NCI-H1048 (cell line): ENCODE measurements around the gene CPHXL2.

Source experiments
- DNase-seq: peaks from one replicate; lab custom pipeline; 2025; lab: John Stamatoyannopoulos, UW

The CPHXL2 gene

GRCh38 chr16:75640598-75640997, 36.2 kb downstream of the CPHXL2 start:
- DNase-seq = no peak

GRCh38 chr16:75635036-75635435, 41.8 kb downstream of the CPHXL2 start:
- DNase-seq = no peak

GRCh38 chr16:75632857-75633256, 44.0 kb downstream of the CPHXL2 start:
- no peak for DNase-seq

GRCh38 chr16:75630052-75630451, 46.8 kb downstream of the CPHXL2 start:
- no peak for DNase-seq

- DNase-seq = no peak
Measured at GRCh38 chr16:75629132-75629531, 47.7 kb downstream of the CPHXL2 start.

- DNase-seq = no peak
Measured at GRCh38 chr16:75628351-75628750, 48.5 kb downstream of the CPHXL2 start.

- no peak for DNase-seq
Measured at GRCh38 chr16:75627851-75628250, 49.0 kb downstream of the CPHXL2 start.

- DNase-seq = no peak
Measured at GRCh38 chr16:75626806-75627205, 50.0 kb downstream of the CPHXL2 start.

- no peak for DNase-seq
Measured at GRCh38 chr16:75624921-75625334, 51.9 kb downstream of the CPHXL2 start.

- DNase-seq = peak; percentile 77
Measured at GRCh38 chr16:75622761-75623605, 53.8 kb downstream of the CPHXL2 start, which contains the start of gene ADAT1. TSS of gene ADAT1 (minus strand) at chr16:75623281. CDS start at chr16:75620799, 2,482 bp downstream.

GRCh38 chr16:75621170-75621477, 55.7 kb downstream of the CPHXL2 start:
- no peak for DNase-seq

GRCh38 chr16:75620326-75621169, 56.3 kb downstream of the CPHXL2 start:
- DNase-seq = no peak

- no peak for DNase-seq
Measured at GRCh38 chr16:75618780-75619179, 58.0 kb downstream of the CPHXL2 start.

- no peak for DNase-seq
Measured at GRCh38 chr16:75617121-75617520, 59.7 kb downstream of the CPHXL2 start.

GRCh38 chr16:75616521-75617010, 60.2 kb downstream of the CPHXL2 start:
- no peak for DNase-seq

GRCh38 chr16:75615619-75616018, 61.2 kb downstream of the CPHXL2 start:
- no peak for DNase-seq

- DNase-seq = no peak
Measured at GRCh38 chr16:75614066-75614897, 62.5 kb downstream of the CPHXL2 start.
